ENCODE measurements around the gene CASP10. TPM values are rescaled to one million over a fixed set of nuclear protein-coding genes. Genes with fewer than 3 reads are reported as not detected.
A peak's percentile ranks its signal among the peaks of the same experiment; 100 is the strongest.

Gene CASP10
- total RNA-seq, 1 donor from 2014 or later: 31.6 TPM

GRCh38 chr2:201218780-201219179 lies 35.8 kb downstream of the CASP10 start:
- no peaks in the 10 kb centered on the region for H3K9me3 ChIP-seq
- H3K36me3 ChIP-seq: peaks cover 30% of the 10 kb centered on the region
- no peak for DNase-seq
- TF ChIP-seq, protein P1, sequence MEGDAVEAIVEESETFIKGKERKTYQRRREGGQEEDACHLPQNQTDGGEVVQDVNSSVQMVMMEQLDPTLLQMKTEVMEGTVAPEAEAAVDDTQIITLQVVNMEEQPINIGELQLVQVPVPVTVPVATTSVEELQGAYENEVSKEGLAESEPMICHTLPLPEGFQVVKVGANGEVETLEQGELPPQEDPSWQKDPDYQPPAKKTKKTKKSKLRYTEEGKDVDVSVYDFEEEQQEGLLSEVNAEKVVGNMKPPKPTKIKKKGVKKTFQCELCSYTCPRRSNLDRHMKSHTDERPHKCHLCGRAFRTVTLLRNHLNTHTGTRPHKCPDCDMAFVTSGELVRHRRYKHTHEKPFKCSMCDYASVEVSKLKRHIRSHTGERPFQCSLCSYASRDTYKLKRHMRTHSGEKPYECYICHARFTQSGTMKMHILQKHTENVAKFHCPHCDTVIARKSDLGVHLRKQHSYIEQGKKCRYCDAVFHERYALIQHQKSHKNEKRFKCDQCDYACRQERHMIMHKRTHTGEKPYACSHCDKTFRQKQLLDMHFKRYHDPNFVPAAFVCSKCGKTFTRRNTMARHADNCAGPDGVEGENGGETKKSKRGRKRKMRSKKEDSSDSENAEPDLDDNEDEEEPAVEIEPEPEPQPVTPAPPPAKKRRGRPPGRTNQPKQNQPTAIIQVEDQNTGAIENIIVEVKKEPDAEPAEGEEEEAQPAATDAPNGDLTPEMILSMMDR (IDR thresholded peaks at IDR 0.05): no peak
- intact Hi-C loops (cut with DNase I): no loop called here
- no peak overlapping the region for H3K4me3 ChIP-seq
- peak overlapping the region; percentile 52 for H3K27ac ChIP-seq
- no peak for ATAC-seq
- H3K4me1 ChIP-seq: peaks cover 25% of the 10 kb centered on the region
- no peaks in the 10 kb centered on the region for H3K27me3 ChIP-seq

DNA sequence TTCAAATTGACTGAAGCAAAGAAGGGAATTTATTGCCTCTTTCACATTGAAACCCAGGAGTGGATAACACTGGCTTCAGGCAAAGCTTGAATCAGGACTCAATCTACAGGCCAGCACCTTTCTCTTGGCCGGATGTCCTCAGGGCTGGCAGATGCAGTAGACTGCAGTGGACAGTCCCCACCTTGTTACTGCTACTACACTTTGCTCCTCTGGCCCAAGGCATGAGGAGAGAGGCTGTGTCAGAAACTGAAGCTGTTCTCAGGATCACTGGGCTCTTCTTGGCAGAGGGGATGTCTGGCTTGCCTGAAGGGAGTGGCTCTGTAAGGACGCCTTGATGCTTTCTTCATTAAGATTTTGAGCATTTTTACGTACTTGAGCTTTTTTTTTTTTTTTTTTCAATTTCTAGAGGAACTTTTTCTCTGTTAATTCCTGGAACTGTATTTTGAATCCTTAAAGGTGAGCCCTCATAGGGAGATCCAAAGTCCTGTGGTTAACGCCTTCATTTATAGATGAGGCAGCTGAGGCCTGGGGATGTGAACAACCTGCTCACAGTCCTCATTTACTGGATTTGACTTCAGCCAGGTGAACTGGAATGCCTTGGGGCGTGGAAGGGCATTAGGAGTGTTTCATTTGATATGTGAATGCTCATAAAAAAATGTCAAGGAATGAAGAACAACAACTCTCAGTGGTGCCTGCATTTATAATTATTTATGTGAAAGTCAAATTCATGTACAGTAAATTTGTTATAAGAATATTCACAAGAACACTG lies 36.6 kb downstream of the CASP10 start:
- Histone ChIP-seq H3K27me3 (no peaks in the 10 kb centered on the region), H3K4me1 (peaks cover 26% of the 10 kb centered on the region), H3K36me3 (peaks cover 30% of the 10 kb centered on the region), H3K27ac (peak overlapping the region; percentile 52), H3K9me3 (no peaks in the 10 kb centered on the region), H3K4me3 (no peak overlapping the region)
- no peak for DNase-seq
- TF ChIP-seq, protein P1 (IDR thresholded peaks at IDR 0.05): no peak
- intact Hi-C loops (cut with DNase I): no loop called here
- peak; percentile 75 for ATAC-seq

DNA sequence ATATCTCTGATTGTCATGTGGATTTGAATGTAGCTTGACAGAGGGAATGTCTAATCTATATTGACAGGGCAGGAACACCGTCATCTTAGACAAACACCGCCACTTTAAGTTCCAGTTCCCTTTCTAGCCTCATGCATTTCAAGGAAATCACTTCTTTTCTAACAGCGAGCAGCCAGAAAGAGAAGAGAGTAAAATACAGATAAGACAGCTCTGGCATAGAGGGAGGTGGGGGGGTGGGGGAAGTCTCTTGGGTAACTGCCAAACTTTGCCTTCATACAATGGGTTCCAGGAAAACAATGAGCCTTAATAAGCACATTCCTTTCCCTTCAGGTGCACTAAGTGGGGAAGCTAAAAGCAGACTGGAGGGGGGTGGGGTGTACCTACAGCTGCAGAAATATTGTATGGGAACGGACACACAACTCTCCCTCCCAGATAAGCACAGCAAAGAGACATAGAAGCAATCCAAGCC lies 37.2 kb downstream of the CASP10 start:
- H3K27ac ChIP-seq: peak overlapping the region; percentile 52
- no peaks in the 10 kb centered on the region for H3K9me3 ChIP-seq
- intact Hi-C loops (cut with DNase I): no loop called here
- TF ChIP-seq, protein P1 (IDR thresholded peaks at IDR 0.05): no peak
- no peak overlapping the region for H3K4me3 ChIP-seq
- H3K36me3 ChIP-seq: peaks cover 30% of the 10 kb centered on the region
- no peaks in the 10 kb centered on the region for H3K27me3 ChIP-seq
- peaks cover 26% of the 10 kb centered on the region for H3K4me1 ChIP-seq
- DNase-seq: no peak
- peak; percentile 78 for ATAC-seq

- Histone ChIP-seq H3K9me3 (no peaks in the 10 kb centered on the region), H3K27ac (peak overlapping the region; percentile 3), H3K36me3 (peaks cover 11% of the 10 kb centered on the region), H3K4me1 (peaks cover 26% of the 10 kb centered on the region), H3K4me3 (no peak overlapping the region), H3K27me3 (no peaks in the 10 kb centered on the region)
- no peak for DNase-seq
- intact Hi-C loops (cut with DNase I): no loop called here
- no peak for ATAC-seq
- TF ChIP-seq, protein P1 (IDR thresholded peaks at IDR 0.05): no peak
Observed at GRCh38 chr2:201223089-201224073, 40.4 kb downstream of the CASP10 start.

GRCh38 chr2:201228271-201228911 lies 45.5 kb downstream of the CASP10 start:
- H3K36me3 ChIP-seq: no peaks in the 10 kb centered on the region
- intact Hi-C loops (cut with DNase I): no loop called here
- TF ChIP-seq, protein P1 (IDR thresholded peaks at IDR 0.05): no peak
- no peak overlapping the region for H3K27ac ChIP-seq
- H3K4me3 ChIP-seq: no peak overlapping the region
- H3K9me3 ChIP-seq: no peaks in the 10 kb centered on the region
- H3K27me3 ChIP-seq: no peaks in the 10 kb centered on the region
- ATAC-seq: no peak
- DNase-seq: no peak
- H3K4me1 ChIP-seq: peaks cover 22% of the 10 kb centered on the region
